ENCODE data around the gene ADD3. TPM values are rescaled to one million over a fixed set of nuclear protein-coding genes. Genes with fewer than 3 reads are reported as not detected.
A peak's percentile ranks its signal among the peaks of the same experiment; 100 is the strongest.

Gene ADD3
- total and polyA plus RNA-seq, 10 of the 15 experiments (the other 5 are each of a cell fraction or from before 2014, with no cell fraction given), result 27.3 to 129 (median 67.8) TPM

DNA sequence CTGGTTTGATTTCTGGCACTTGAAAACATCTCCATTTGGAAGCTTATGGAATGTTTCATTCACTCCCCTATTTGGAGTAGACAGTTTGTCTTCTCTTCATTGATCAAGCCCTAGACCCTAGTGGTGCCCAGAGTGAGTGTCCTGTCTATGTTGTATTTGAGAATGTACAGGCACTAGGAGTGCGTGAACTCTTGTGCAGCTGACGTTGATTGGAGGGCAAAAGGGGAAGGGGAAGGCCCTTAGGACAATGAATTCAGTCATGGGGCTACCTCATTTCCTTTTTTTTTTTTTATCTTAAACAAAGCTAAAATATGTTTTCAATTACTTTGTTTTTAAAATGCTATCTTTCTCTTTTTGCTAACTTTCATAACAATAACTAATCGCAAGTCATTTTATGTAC lies 66.5 kb downstream of the ADD3 start (continued):
- TF ChIP-seq, protein P1, sequence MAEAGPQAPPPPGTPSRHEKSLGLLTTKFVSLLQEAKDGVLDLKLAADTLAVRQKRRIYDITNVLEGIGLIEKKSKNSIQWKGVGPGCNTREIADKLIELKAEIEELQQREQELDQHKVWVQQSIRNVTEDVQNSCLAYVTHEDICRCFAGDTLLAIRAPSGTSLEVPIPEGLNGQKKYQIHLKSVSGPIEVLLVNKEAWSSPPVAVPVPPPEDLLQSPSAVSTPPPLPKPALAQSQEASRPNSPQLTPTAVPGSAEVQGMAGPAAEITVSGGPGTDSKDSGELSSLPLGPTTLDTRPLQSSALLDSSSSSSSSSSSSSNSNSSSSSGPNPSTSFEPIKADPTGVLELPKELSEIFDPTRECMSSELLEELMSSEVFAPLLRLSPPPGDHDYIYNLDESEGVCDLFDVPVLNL (IDR thresholded peaks at IDR 0.05; ENCODE audit: low read depth, low read length), result no peak
- TF ChIP-seq SMAD1 (IDR thresholded peaks at IDR 0.05; ENCODE audit: low read depth, partially characterized antibody) (no peak), BHLHE40 (IDR thresholded peaks at IDR 0.05; ENCODE audit: borderline replicate concordance in 1 of 2, low read depth in 2 of 2, low read length in 1 of 2) (no peak), MEF2A (IDR thresholded peaks at IDR 0.05; ENCODE audit: insufficient read depth, low read depth, low read length) (no peak), CREM (IDR thresholded peaks at IDR 0.05; ENCODE audit: low read depth) (peak; percentile 22; the same call in 1 of the 2 replicates), ZNF384 (IDR thresholded peaks at IDR 0.05; ENCODE audit: borderline replicate concordance, low read depth, low read length) (peak; percentile 41; the same call in 1 of the 2 replicates), NFYA (IDR thresholded peaks at IDR 0.05; ENCODE audit: borderline replicate concordance, low read depth, low read length) (no peak), EED (IDR thresholded peaks at IDR 0.05; ENCODE audit: low read depth) (no peak), POLR2AphosphoS2 (IDR thresholded peaks at IDR 0.05; ENCODE audit: low read depth, low read length) (no peak), TAF1 (IDR thresholded peaks at IDR 0.05; ENCODE audit: borderline replicate concordance, low read depth, low read length) (no peak), ESRRA (IDR thresholded peaks at IDR 0.05; ENCODE audit: low read length) (no peak), MTA3 (IDR thresholded peaks at IDR 0.05; ENCODE audit: borderline replicate concordance, low read length) (no peak), DPF2 (IDR thresholded peaks at IDR 0.05) (no peak), PAX5 (IDR thresholded peaks at IDR 0.05; ENCODE audit: borderline replicate concordance, low read depth, low read length) (no peak), FOXK2 (IDR thresholded peaks at IDR 0.05) (no peak)
- TF ChIP-seq, protein P2, sequence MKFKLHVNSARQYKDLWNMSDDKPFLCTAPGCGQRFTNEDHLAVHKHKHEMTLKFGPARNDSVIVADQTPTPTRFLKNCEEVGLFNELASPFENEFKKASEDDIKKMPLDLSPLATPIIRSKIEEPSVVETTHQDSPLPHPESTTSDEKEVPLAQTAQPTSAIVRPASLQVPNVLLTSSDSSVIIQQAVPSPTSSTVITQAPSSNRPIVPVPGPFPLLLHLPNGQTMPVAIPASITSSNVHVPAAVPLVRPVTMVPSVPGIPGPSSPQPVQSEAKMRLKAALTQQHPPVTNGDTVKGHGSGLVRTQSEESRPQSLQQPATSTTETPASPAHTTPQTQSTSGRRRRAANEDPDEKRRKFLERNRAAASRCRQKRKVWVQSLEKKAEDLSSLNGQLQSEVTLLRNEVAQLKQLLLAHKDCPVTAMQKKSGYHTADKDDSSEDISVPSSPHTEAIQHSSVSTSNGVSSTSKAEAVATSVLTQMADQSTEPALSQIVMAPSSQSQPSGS (IDR thresholded peaks at IDR 0.05; ENCODE audit: low read length), result 0 out of 2 replicates have a peak, but pooled peaks have one; percentile 23
- TF ChIP-seq, protein P3, sequence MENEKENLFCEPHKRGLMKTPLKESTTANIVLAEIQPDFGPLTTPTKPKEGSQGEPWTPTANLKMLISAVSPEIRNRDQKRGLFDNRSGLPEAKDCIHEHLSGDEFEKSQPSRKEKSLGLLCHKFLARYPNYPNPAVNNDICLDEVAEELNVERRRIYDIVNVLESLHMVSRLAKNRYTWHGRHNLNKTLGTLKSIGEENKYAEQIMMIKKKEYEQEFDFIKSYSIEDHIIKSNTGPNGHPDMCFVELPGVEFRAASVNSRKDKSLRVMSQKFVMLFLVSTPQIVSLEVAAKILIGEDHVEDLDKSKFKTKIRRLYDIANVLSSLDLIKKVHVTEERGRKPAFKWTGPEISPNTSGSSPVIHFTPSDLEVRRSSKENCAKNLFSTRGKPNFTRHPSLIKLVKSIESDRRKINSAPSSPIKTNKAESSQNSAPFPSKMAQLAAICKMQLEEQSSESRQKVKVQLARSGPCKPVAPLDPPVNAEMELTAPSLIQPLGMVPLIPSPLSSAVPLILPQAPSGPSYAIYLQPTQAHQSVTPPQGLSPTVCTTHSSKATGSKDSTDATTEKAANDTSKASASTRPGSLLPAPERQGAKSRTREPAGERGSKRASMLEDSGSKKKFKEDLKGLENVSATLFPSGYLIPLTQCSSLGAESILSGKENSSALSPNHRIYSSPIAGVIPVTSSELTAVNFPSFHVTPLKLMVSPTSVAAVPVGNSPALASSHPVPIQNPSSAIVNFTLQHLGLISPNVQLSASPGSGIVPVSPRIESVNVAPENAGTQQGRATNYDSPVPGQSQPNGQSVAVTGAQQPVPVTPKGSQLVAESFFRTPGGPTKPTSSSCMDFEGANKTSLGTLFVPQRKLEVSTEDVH (IDR thresholded peaks at IDR 0.05; ENCODE audit: low read depth, partially characterized antibody), result no peak
- TF ChIP-seq, protein P4, sequence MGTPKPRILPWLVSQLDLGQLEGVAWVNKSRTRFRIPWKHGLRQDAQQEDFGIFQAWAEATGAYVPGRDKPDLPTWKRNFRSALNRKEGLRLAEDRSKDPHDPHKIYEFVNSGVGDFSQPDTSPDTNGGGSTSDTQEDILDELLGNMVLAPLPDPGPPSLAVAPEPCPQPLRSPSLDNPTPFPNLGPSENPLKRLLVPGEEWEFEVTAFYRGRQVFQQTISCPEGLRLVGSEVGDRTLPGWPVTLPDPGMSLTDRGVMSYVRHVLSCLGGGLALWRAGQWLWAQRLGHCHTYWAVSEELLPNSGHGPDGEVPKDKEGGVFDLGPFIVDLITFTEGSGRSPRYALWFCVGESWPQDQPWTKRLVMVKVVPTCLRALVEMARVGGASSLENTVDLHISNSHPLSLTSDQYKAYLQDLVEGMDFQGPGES (IDR thresholded peaks at IDR 0.05), result no peak

All from GM12878 (cell line).